Right lung (tissue), 5 donors: ENCODE results near the gene MRPS10. TPM values are rescaled to one million over a fixed set of nuclear protein-coding genes. Genes with fewer than 3 reads are reported as not detected.
"Not testable (repeated sequence)": the region's sequence is repeated elsewhere in the genome, so short reads cannot be mapped to it uniquely, and the experiment has no call there.

Experiments
- DNase-seq, 2 donors: peaks; one replicate each; pipeline ENCODE4 v3.0.0-alpha.2; 2013
- polyA plus RNA-seq, 5 donors: library from polyadenylated mRNA; unstranded; fragments of 120-200 nt; gene quantifications; one replicate each; pipeline versions ENCODE4 v1.2.1 to v1.2.3, GENCODE V29; 2013; ENCODE audit warnings: inconsistent platforms in 1 of 5, low replicate concordance in 1 of 5; ENCODE audit not compliant: insufficient read length in 5 of 5, insufficient read depth in 1 of 5

The MRPS10 gene
- polyA plus RNA-seq, 5 donors, result 24.1 to 31.9 (median 31.1) TPM

DNA sequence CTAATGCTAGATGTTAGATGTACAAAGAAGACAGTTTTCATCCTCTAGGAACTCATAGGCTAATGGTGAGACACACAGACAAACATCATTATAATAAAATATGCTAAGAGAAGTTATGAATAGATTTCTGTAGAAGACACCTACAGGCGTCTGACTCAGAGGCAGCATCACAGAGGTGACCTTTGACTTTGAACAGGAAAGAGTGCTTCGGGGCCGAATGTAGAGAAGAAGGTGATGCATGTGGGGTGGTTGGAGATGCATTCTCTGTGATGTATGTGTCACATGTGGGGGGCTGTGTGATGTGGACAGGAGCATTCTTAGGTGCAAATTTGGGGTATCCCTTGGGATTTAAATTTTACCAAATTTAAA is 37.7 kb downstream of the MRPS10 start:
- DNase-seq, result no peak

DNA sequence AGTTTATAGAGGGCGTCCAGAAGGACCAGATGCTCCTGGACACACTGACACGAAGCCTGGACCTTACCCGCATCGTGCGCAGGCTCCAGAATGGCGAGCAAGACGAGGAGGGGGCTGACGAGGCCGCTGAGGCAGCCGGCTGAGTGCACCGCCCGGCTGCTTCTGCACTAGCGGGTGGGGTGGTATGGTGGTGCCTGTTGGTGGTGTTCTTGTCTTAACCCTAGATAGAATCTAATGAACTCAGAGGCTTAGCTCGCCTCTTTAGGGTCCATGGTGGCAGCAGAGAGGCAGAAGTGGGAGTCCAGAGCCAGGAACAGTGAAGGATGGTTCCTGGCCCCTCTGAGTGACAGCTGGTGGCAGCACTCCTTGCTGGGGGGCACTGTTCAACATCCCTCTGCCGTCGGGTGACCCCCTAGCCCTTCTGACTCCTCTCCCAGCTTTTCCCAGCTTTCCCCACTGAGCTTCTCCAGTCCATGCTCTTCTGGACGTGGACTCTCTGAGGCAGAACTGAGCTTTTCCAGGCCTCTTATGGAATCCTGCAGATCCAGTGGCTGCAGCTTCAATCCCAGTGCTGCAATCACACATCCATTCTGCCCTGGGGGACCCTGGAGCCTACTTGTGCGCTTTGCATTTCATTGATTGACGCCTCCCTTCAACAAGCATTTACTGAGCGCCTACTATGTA is 38.3 kb downstream of the MRPS10 start:
- DNase-seq, result no peak

DNA sequence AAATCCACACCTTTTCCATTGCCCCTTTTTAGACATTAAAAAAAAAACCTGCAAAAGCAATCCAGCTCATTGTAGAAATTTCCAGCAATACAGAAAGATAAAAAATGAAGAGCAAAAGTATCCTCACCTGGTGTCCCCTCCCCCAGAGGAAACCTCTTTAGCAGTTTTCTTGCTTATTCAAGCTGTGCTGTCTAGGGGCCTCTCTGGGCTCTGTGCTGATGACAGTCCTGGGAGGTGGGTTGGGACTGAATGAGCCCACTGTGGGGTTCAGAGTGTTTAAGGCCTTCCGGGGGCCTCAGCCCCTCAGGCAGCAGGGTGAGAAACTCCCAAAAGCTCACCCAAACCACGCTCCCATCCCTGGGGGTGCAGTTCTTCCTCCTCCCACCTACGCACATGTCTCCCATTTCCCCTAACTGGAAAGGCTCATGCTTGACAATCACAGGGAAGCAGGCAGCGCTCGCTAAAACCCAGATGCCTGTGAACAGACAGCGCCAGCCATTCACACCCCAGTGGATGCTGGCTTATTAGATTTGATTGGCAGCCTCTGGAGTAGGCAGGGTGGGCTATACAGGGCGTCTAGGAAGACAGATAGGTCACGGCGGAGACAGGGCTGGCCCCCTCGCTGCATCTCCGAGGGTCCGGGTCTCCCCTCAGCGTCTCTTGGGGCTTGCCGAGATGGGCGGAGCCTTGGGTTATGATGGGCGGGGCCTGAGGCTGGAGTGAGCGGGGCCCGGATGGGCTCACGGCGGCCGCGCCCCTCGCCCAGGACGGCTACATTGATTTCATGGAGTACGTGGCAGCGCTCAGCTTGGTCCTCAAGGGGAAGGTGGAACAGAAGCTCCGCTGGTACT is 39.9 kb downstream of the MRPS10 start:
- no peak for DNase-seq

DNA sequence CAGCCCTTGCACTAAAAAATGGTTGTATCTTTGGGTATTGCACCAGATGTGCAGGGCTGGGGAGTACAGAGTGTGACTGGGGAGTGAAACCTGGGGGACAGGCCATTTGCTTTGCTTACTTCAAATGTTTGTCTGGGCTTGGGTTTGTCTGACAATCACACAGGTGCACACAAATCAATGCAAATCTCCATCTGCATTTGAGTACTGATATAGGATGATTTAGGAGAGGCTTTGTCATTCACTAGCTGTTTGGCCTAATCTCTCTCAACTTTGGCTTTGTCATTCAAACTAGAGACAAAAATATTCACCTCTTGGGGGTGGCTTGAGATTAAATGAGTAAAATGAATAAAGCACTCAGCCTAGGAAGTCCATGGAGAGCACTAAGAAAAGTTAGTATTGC is 40.7 kb downstream of the MRPS10 start:
- DNase-seq, result no peak

DNA sequence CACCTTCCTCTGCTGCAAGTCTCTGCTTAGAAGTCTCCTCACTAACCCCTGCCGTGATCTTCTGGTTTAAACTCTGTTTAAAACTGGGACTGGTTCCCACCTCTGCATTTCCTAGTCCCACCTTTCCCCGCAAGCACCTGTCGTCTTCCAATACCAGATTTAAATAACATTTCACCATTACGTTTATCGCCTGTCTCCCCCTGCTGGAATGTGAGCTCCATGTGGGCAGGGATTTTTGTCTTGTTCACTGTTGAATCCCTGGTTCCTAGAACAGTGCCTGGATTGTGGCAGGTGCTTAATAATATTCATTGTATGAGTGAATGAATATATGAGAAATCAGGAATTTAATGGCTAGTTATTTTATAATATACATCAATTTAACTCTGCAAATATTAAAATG is 41.8 kb downstream of the MRPS10 start:
- DNase-seq, result no peak

DNA sequence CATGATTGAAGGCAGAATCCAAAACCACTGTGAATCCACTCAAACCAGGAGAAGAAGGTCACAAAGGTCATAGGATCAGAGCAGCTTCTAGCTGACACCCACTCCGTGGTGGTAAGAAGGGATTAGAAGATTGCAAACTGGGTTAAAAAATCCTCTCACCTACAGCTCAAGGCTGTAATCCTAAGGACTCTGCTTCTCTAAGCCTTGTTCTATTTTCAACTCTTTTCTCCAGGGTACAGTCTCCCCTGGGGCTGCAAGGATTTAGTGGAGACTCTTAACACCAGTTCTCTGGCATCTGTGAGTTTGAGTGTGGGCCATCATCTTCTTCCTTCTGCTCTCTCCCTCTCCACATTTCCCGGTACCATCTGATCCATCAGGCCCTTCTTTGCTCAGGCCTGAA is 44.6 kb downstream of the MRPS10 start, which contains the start of gene GUCA1A:
Gene GUCA1A, plus strand, starts transcription at position 264 of the 400 bp plus-strand sequence. CDS start 250 bp downstream, outside the sequence.
- DNase-seq, result no peak

DNA sequence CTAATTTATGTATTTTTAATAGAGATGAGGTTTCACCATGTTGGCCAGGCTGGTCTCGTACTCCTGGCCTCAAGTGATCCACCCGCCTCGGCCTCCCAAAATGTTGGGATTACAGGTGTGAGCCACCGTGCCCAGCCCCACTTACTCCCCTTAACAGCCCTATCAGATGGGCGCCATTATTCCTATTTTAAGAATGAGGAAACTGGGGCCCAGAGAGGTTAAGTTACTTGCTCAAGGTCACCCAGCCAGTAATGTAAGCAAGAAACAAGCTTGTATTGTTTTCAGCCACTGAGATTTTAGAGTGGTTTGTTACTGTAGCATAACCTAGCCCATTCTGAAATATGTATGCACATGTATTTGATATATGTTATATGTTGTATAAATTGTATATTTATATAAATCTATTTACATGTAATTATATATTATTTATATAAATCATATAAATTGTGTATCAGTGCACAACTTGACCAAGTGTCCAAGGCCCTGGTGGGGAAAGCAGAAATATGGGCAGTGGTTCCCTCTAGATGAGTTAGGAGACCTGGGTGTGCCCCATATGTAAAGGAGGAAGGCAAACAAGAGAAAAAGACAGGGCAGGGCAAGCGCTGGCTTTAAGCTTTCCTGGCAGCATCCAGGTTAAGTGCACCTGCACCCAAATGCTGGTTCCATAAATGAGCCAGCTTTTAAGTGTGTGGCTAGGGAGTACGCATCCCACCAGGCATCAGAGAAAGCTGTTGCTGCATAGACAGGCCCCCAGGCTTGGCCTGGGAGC is 45.7 kb downstream of the MRPS10 start:
- no peak for DNase-seq

DNA sequence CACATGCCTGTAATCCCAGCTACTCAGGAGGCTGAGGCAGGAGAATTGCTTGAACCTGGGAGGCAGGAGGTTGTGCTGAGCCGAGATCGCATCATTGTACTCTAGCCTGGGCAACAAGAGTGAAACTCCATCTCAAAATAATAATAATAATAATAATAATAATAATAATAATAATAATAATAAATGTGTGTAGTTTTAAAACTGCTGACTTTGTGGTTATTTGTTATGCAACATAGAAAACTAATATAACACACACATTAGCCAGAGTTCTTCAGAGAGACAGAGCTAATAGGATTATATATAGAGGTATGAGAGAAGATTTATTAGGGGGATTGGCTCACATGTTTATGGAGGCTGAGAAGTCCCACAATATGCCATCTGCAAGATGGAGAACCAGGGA is 47.9 kb downstream of the MRPS10 start:
- DNase-seq, result not testable (repeated sequence)

DNA sequence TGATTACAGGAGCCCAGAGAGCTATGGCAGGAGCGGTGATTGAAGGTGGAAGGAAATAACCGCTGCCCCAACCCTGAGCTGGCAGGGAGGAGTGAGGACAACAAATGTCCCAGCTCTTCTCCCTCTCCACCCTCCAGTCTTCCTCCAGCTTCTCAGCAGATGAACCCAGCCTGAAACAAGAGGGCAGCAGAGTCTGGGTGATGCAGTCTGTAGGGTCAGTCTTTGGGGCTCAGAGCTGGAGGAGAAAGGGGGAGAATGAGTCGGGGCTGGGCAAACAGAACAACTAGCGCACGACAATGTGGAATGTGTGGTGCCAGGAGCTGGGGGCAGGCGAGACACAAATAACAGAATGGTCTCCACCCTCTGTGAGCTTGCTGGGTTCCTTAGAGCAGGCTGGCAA is 49.0 kb downstream of the MRPS10 start:
- DNase-seq, result no peak

DNA sequence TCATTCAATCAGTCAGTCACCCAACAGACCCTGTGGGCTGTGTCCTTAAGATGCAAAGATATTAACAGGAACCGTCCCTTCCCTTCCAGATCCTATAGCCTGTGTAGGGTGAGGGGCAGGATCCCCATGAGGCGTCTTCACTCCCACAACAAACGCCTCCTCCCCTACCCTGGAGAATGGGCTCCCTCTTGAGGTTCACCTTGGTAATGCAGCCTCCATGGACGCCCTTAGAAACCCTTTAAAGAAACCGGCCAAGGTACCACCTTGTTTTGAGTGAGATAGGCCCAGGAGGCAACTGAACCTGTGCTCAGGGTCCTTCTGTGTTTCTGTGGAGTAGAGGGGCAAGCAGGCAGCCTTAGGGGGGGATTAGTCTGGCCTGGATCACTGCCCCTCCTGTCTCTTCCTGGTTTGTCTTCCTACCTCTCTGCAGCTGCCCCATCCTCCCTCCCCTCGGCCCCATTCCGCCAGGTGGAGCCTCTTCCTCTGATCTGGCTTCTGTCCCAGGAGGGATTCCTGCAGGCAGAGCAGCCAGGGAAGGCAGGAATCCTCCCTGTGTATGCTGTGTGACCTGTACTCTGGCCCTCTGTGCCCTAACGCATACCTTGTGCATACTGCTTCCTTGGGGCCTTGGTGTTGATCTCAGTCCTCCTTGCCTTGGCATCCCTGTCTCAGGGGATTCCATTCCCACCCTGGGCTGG is 51.1 kb downstream of the MRPS10 start:
- DNase-seq, result peak; percentile 34 to 52

DNA sequence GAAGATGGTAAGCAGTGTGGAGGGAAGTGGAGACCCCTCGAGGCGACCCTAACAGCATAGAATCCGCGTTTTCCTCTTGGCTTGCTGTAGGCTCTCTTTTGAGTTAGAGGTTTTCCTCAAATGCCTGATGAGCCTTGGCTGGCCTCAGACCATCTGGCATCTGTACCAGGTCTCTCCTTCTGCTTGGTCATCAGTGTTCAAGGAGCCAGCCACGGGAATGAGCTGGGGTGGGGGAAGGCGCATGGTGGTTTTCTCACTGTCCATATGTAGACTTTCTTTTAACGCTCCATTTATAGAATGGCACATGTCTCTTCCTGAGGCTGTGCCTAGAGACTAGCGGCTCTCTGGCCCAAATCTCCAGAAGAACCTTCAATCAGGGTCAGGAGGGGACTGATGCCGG is 52.6 kb downstream of the MRPS10 start:
- no peak for DNase-seq

DNA sequence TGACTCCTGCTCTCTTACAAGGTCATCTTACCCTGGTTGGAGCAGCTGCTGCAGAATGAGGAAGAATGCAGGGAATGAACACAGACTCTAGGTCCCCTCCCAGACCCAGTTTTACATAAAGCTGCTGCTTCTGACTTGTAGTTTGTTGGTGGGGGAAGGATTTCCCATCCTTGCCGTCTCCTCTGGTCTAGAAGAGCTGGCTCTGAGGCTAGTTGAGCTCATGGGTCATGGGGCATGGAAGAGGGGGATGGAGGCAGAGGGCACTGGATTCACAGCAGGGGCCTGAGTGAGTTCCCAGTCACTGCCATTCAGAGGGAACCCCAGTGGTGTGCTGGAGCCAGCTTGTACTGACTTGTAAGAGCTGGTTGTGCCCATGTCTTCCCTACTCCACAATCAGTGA is 53.7 kb downstream of the MRPS10 start:
- no peak for DNase-seq

DNA sequence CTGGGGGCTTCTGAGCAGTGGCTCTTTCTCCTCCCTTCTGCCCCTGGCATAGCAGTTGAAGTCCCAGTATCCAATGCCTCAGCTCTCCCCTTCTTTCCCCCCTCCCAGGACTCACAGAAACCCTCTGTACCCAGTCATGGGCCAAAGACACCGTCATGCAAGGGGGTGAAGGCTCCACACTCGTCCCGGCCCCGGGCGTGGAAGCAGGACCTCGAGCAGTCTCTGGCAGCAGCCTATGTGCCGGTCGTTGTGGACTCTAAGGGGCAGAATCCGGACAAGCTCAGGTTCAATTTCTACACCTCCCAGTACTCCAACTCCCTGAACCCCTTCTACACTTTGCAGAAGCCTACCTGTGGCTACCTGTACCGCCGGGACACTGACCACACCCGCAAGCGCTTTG is 54.8 kb downstream of the MRPS10 start:
- no peak for DNase-seq

DNA sequence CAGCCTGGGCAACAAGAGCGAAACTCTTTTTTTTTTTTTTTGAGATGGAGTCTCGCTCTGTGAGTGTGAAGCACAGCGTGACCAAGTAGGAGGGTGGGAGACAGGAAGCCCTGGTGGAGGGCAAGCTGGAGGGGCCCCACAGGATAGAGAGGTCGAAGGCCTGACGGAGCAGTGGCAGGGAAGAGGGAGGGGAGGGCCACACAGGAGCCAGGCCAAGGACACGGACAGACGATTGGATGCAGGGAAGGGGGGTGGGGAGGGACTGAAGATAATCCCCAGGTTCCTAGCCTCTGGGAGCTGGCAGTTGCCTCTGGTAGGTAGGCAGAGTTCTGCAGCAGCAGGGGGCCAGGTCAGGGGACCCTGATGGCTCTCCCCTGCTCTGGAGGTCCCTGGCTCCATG is 55.3 kb downstream of the MRPS10 start:
- DNase-seq, result no peak

DNA sequence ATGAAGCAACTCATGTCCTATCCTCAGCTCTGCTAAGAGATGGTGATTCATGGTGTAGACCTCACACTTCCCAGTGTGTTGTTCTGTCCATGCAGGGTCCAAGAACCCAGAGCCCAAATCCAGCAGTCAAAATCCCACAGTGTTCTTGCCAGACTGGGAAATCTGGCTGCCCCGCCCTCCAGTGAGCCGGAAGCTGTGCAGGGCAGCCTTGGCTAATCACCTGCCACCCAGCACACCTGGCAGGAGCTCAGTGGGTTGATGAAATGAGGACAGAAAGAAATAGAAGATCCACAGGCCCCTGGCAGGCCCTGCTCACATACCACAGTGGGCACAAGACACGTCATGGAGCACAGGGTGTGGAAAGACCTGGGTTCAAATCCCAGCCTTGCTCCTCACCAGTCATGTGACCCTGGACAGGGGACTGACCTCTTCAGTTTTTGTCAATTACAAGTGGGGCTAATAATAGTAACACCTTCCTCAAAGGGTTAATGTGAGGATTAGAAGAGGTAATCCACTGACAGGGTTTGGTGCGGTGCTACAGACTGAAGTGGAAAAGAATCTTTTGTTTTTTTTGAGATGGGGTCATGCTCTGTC is 58.1 kb downstream of the MRPS10 start:
- DNase-seq, result no peak

DNA sequence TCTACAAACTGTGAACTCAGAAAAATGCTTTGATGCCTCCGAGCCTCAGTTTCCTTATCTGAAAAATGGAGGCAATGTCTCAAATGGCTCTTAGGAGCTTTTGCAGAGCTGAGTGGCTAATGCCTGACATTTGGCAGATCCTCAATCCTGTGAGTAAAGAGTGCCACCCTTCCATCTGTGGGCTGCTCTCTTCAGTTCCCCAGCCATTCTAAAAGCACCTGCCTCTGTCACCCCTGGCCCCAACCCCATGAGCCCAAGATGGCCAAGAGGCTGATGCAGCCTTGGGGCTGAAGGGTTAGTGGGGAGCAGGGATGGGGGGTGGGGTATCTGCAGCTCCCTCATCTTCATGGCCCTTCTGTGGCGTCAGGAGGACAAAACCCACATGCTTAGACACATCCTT is 59.0 kb downstream of the MRPS10 start:
- no peak for DNase-seq

DNA sequence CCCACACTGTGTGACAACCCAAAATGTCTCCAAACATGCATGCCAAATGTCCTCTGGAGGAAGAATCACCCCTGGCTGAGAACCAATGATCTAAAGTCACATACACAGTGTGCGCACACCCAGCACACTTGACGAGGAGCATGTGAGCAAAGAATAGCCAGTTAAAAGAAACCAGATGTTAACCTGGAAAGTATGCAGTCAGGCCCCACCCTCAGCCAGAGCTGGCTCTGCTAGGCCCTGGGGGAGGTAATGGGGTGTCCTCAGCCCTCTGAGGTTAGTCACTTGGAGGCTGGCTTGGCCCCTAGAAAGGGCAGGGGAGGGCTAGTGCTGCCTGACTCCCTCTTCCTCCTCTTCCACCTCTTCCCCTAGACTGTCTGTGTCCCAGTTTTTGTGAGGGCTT is 59.6 kb downstream of the MRPS10 start:
- no peak for DNase-seq
